GM19395 (cell line): ENCODE results near the gene SSRP1.

Experiments
- ATAC-seq: cut with Tn5 transposase; IDR thresholded peaks from one replicate; pipeline ENCODE4 v1.9.1; 2021; ENCODE audit warnings: mild to moderate bottlenecking, moderate library complexity; ENCODE audit not compliant: unreplicated experiment

Gene SSRP1

DNA sequence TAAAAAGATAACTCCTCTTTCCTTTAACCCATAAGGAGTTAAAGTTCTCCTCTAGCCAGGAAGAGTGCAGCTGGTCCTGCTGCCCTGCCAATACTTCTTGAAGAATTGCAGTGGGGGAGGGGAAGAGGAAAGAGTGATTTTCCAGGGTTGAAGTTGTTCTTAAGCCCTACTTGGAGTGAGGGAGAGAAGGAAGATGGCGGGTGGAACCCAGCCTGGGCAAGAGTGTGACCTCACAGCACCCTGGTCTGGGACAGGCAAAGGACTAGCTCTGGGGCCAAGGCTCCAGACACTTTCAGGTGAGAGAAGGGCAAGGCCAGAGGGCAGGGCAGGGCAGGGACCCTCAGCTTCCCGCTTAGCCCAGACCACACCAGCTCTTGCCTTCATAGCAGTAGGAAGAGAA lies 17.5 kb downstream of the SSRP1 start:
- no peak for ATAC-seq

DNA sequence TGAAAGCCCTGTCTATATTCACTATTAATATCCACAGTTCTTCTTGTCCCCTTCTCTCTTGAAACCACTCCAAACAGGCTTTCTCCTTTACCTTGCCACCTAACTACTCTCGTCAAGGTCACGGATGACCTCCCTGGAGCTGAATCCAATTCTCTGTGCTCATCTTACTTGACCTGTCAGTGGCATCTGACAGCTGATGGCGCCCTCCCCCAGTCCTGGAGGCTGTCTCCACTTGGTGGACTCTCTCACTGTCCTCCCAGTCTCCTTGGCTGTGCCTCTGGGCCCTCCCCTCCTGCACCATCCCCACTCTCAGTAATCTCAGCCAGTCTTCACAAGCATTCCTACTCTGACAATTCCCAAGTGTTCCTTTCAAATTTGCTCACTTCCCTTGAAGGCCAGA lies 19.7 kb downstream of the SSRP1 start:
- ATAC-seq, result no peak

DNA sequence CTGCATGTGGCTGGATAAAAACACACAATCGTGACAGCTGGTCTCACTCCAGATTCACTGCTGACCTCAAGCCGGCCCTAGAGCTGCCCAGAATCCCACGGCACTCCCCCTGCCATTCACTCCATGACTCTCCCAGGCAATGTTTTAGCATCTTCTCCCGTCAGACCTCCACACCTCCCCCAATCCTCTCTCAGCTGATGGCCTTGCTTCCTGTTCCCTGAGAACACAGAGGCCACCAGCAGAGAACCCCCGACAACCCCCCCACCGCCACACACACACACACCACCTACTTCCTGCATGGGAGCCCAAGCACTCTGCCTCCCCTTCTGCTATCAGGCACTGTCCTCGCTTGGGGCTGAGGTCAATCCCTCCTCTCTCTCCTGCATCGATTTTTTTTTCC lies 20.2 kb downstream of the SSRP1 start:
- ATAC-seq, result no peak

DNA sequence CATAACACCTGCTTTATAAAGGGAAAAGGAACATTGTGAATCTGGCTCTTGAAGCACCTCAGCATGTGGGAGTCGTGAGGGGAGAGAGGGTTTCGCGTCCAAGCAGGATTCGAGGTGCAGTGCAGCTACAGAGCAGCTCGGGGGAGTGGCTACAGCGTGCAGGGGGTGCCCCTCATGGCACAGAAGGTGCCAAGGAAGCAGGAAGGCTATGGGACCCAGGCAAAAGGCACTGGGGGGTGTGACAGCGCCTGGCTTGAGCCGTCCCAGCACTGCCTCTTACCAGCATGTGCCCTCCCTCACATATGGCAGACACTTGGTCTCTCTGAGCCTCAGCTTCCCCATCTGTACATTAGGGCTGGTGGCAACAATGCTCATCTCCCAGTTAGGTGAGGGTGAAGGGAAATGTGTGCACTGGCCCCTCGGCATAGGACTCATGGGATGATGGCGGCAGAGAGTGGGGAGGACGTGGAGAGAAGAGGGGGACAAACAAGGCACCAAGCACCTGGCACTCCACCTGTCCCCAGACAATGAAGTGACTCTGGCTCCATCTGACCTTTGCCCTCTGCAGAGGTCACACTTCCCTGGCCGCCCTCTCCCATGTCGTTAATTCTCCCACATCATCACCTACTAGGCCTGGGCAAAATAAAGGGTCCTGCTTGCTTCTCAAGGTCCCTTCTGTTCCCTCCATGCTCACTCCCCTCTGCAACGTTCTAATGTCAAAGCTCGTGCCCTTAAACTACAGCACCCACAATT lies 21.3 kb downstream of the SSRP1 start:
- ATAC-seq, result no peak

DNA sequence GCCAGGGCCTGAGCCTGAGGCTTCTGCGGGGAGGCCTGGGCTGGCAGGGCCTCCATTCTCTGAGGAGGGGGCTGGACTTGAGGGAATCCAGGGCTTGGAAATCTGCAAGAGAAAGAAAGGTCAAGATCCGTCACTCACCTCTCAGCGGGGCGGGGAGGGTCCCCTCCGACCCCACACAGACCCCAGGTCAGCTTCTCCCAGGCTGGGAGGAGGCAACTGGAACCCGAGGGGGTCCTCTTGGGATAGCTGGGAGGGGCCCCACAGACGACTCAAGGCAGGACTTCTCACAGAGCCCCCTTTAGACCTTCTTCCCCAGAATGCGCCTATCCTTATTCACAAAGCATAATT lies 21.9 kb downstream of the SSRP1 start:
- no peak for ATAC-seq

DNA sequence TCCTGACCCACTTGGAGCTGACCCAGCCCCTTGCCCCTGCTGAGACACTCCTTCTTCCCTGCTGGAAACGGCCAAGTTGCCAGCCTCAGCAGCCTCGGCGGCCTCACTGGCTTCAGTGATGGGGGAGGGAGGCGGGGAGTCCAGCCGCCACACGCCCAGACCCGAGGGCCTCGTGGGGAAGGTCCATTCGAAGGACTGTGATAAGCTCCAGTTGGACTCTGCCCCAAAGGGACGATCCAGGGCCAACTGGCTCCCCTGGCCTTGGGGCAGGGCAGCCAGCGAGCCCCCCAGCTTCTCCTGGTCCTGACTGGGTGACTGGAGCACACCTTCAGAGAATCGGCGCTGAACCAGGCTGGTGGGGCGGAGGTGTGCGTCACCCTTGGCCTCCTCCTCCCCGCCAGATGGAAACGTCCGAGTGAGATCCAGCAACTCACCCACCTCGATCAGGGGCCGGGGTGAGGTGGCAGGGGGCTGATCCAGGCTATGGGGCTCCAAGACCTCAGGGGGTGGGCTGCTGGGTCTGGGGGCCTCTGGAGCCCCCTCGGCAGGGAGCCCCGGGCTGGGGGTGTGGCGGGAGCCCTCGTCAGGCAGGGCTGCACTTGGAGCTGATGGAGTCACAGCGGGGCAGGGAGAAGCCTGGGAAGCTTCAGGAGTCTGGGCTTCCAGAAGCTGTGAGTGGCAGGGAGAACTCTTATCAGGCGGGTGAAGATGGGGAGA lies 22.5 kb downstream of the SSRP1 start:
- no peak for ATAC-seq

DNA sequence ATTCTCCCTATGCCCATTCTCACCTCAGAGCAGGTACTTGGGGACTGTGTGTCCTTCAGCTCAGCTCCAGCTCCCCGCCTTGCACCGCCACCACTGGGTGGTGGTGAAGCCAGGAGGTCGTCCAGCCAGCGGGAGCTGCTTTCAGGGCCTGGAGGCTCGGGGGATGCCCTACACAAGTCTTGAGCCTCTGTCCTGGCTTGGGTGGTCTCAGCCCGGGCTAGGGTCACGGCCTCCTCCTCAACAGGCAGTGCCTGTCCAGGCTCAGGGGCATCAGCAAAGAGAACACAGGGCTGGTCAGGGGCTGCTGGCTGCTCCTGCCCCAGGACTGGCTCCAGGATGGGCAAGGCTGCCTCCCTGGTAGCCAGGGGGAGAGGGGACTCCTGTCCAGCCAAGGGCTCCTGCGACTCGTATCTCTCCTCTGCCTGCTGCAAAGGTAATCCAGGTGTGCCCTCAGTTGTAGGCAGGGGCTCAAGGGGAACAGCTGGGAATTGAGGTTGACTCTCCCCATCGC lies 23.1 kb downstream of the SSRP1 start:
- ATAC-seq, result no peak

DNA sequence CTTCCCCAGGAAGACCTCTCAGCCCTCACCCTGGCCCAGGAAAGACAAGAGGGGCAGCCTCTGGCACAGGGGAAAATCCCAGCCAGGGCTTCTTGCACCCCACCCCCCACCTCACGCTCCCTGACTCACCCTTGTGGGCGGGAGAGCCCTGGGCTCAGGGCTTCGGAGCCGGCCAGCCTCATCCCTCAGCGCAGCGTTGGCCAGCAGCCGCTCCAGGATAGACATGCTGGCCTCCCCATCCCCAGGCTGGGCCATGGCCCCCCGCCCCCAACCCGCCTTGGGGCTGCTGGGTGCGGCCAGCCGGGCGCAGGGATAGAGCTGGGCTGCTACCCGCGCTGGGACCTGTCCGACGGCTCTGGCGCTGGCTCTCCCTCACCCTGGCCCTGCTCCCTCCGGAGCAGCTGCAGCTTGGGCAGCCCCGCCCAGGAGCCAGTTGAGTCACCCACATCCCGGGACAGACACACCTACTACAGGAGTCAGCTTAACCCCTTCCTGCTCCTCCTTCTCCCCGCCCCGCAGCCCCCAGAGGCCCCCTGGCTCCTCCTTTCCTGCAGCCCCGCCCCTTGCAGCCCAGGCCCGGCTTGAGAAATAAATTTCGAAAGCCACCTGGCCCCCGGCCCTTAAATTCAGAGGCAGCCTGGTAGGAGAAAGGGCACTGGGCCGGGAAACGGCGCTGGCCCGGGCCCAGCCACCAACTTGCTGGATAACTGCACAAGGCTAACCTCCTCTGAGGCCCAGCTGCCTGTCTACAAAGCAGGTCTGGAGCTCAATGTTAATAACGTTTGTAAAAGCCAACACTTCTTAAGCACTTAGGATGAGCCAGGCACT lies 24.4 kb downstream of the SSRP1 start:
- peak; percentile 98 for ATAC-seq

DNA sequence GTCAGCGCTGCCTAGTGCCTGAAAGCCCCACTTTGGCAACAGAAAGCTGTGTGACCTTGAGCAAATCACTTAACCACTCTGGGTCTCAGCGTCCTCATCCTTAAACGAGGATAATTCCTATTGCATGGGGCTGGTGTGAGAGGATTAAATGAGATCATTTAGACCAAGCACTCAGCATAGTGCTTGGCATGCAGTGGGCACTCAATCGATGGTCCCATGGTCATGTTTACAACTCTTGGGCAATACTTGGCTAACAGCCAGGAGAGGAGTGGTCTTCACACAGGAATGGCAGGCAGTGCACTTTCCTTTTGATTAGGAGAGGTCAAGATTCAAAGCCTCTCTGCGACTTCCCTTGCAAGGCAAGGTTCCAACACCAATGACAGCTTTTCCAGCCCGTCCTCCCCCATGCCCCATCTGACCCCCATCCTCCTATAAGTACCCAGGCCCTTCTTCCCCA lies 25.0 kb downstream of the SSRP1 start:
- ATAC-seq, result no peak

DNA sequence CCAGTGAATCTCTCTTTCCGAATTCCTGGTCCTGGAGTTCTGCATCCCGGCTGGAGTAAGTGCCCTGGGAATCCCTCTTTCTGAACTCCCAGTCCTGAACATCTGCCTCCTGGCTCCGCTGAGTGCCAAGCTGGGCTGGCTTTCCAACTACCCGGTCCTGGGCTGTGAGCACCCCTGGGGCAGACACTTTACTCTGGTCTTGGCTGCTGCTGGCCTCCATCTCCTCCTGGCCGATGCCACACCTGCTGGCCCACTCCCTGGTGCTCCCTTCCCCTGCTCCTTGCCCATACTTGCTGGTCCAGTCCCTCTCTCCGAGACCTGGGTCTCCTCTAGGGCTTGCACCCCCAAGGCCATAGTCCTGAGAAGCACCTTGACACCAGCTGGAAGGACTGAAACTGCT lies 25.6 kb downstream of the SSRP1 start:
- ATAC-seq, result no peak

DNA sequence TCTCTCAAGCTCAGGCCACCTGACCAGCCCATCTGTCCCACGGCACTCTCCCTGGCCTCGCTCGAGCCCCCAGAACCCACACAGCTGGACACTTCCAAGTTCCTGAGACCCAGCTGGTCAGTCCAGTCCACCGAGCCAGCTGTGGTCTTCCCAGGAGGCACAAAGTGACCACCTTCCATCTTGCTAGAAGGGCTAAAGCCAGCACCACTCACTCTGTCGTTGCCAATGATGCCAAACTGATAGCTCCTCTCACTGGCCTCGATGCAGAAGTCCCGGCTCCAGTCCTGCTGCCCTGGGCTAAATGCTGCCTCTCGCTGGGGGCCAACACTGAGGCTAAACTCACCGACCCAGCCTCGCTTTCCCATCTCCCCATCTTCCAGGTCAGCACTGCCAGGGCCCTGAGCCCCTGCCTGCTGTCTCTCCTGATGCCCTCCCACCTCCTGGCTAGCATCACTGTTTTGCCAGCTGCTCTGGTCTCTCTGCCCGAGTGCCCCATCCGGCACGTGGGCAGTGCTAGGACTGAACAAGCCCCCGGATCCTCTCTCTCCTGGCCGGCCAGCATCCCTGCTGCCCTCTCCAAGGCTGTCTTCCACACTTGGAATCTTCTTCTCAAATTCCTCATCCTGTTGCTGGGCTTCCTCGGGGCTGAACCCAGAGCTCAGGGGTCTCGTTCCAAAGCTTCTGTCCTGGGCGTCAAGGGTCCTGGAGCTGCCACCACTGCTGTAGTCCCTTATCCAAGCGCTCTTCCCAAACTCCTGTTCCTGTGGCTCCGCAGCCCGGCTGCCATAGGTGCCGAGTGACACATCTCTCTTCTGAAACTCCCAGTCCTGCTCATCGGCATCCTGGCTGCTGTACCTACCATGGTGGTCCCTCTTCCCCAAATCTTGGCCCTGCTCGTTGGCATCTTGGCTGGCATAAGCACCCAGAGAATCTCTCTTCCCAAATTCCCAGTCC lies 26.3 kb downstream of the SSRP1 start:
- ATAC-seq, result no peak

DNA sequence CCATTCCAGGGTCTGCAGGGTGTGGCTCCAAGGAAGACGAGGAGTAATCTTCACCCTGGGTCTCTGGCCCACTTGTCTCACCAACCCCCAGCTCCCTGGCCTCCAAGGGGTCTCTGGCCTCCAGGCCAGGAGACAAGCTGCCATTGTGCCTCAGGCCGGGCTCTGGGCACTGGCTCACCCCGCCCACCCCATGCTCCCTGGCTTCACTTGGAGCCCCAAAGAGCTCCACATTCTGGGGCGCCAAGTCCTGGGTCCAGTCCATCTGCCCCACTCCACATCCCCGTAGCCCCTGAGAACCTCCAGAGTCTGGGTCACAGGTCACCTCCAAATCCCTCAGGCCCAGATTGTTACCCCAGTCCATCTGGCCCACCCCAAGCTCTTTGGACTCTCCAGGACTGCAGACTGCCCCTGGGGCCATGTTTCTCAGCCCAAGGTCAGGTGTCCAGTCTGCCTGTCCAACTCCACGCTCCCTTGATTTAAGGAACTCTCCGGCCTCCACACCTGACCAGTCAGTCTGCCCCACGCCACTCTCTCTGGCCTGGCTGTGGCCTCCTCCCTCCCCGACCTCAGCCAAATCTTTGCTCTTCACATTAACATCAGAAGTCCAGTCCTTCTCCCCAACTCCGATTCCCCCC lies 27.1 kb downstream of the SSRP1 start:
- no peak for ATAC-seq

DNA sequence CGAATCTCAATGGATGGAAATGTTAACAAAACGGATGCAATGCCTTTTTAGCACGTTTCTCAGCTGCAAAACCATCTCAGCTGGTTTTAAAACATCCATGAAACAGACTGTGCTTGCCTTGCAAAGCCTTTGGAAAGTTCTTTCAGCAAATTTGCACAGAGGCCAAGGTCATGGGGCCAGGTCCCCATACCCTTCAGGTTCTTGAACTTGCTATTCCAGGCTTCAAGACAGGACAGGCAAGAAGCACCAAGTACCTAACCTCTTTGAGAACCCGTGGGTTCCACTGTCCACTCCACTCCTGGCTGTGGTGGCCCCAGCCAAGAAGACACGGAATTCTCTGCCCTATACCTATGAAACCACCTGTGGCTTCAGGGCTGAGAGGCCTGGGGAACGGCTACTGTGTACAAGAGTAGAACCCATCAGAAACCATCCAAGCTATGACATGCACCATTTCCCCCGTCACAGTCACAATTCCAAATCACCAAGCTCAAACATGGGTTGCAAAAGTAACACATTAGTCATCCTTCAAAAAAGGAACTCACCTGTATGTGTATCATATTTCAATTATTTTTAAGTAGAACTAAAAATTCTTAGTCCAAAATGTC lies 27.9 kb downstream of the SSRP1 start:
- no peak for ATAC-seq

DNA sequence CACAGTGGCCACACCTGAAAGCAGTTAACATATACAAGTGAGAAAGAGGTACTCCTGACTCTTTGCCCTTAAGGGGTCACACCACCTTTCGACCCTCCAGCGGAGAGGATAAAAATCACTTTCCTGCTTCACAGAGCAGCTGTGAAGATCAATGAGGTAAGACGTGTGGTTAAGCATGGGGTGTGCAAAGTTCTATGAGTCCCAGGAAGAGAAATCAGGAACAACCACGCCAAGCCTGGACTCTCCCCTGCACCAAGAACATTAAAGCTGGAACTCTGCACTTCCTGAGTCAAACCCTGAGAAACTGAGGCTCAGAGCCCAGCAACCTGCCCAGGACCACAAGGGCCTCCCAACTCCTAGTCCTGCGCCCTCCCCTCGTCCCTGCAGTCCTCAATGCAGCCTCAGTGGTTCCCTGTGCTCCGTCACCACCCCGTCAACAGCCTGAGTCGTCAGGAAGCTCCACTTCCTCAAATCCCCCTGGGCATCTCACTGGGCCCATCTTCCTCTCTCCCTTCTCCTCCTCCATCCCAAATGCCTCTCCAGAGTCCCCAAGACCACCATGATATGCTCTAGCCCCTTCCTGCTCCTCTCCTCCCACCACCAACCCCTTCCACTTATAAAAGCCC lies 28.6 kb downstream of the SSRP1 start:
- ATAC-seq, result no peak

DNA sequence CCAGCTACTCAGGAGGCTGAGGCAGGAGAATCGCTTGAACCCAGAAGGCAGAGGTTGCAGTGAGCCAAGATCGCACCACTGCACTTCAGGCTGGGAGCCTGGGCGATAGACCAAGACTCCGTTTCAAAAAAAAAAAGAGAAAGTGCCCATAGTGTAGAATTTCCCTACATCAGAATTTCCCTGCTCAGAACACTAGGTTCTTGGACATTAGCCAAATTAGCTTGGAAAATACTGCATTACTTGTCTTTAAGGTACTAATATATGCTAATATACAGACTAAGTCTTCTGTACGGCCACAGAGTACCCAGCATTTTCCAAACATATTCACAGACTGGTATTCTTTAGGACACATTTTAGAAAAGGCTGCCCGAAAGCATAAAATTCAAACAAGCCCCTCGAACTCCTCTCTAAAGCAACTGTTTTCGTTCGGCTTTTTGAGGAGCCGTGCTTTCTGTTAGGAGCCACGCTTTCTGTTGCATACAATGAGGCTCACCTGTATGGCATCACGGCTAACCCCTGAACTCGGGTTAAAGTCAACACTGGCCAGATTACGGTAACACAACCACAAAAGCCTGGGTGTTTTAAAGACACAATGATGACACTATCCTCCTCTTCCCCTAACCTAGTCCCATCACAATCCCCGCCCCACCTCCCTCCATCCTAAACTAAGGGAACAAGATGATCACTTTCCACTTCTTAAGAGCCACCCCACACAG lies 29.4 kb downstream of the SSRP1 start:
- no peak for ATAC-seq

DNA sequence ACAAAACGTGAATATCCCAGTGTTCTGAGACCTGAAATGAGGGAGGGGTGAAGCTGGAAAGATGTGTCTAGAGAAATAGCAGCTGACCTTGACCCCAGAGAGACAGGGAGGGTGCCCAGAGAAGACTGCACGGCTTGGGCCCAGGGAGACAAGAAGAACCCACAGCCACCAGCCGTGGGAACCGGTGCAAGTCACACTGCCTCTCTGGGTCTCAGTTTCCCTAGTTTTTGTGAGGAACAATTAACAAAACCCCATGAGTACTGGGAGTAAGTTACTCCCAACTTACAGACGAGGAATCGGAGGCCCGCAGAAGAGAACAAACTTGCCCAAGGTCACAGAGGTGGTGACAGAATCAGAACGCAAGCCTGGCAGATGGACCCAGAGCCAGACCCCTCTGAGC lies 30.2 kb downstream of the SSRP1 start:
- ATAC-seq, result no peak

DNA sequence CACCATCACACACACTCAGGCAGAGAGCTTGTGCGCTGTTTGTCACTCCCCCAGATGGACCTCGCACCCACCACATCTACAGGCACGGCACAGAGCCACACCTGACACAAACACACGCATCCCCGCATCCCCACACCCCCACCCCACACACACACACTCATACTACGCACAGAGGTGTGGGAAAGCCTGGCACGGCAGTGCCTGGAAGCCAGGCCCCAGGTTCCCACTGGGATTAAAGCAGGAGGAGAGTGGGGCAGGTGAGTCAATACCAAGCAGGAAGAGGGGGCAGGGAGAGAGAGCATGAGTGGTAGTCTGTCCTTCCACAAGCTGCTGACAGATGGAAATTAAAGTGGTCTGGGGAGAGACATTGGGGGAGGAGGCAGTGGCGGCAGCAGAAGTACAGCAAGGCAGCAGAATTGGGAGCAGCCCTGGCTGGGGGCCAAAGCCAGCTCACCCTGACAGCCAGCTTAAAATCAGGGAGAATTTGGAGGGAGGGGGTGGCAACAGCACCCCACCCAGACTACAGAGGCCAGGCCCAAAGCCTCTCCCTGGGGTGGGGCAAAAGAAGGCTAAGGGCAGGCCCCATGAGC lies 31.6 kb downstream of the SSRP1 start:
- no peak for ATAC-seq
